GM12865 (cell line): ENCODE results near the gene GLIS1.

Experiments used
- DNase-seq: peaks from one replicate; pipeline ENCODE4 v3.0.0; 2010; ENCODE audit warnings: low read depth
- H3K4me3 ChIP-seq: 2 replicates; pipeline ENCODE4 v1.5.1; 2011; ENCODE audit warnings: mild to moderate bottlenecking, low read depth, low read length, control low read depth
- TF ChIP-seq, protein P1 (sequence below): IDR thresholded peaks from 2 replicates; pipeline ENCODE4 v1.5.1; 2011; ENCODE audit warnings: low read length, control low read depth, low read depth, inconsistent platforms; ENCODE audit not compliant: insufficient read depth; ENCODE audit errors: missing control alignments

Gene GLIS1

DNA sequence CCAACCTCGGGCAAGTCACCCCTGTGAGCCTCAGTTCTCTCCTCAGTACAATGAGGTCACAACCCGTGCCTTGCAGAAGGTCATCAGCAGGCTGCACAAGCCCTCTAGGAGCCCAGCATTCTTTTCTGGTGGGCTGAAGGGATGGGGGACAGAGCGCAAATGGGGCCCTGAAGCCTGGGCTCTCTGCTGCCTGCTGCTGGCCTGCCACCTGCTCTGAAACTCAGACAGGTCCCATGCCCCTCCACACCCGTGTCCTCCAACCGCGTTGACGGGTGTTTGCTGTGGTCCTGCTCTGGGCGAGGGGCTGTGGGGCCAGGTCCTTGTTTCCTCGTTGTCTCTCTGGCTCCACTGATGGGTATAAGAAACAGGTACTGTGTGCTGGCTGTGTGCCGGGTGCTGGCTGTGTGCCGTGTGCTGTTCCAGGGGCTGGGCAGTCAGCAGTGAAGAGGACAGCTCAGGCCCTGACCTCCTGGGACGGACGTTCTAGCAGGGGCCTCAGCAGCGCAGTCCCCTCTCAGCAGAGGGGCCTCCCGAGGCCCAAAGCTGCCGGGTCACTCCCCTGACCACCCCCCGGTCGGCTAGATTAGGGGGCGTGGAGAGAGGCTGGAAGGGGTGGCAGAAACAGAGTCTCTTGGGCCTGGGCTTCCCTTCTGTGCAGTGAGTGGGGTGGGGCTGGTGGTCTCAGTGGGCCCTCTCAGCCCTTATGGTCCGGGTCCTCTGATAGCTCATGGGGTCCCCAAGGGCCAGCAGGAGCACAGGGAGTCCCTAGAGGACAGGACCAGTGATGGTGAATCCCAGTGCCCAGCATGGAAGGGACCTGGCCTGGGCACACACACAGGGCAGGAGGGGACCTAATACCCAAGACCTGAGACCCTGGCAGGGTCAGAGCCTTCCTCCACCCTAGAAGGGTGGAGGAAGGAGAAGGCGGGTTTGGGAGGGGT is 237.6 kb downstream of the GLIS1 start:
- DNase-seq = no peak
- TF ChIP-seq, protein P1, sequence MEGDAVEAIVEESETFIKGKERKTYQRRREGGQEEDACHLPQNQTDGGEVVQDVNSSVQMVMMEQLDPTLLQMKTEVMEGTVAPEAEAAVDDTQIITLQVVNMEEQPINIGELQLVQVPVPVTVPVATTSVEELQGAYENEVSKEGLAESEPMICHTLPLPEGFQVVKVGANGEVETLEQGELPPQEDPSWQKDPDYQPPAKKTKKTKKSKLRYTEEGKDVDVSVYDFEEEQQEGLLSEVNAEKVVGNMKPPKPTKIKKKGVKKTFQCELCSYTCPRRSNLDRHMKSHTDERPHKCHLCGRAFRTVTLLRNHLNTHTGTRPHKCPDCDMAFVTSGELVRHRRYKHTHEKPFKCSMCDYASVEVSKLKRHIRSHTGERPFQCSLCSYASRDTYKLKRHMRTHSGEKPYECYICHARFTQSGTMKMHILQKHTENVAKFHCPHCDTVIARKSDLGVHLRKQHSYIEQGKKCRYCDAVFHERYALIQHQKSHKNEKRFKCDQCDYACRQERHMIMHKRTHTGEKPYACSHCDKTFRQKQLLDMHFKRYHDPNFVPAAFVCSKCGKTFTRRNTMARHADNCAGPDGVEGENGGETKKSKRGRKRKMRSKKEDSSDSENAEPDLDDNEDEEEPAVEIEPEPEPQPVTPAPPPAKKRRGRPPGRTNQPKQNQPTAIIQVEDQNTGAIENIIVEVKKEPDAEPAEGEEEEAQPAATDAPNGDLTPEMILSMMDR = no peak
- no peak overlapping the region for H3K4me3 ChIP-seq

DNA sequence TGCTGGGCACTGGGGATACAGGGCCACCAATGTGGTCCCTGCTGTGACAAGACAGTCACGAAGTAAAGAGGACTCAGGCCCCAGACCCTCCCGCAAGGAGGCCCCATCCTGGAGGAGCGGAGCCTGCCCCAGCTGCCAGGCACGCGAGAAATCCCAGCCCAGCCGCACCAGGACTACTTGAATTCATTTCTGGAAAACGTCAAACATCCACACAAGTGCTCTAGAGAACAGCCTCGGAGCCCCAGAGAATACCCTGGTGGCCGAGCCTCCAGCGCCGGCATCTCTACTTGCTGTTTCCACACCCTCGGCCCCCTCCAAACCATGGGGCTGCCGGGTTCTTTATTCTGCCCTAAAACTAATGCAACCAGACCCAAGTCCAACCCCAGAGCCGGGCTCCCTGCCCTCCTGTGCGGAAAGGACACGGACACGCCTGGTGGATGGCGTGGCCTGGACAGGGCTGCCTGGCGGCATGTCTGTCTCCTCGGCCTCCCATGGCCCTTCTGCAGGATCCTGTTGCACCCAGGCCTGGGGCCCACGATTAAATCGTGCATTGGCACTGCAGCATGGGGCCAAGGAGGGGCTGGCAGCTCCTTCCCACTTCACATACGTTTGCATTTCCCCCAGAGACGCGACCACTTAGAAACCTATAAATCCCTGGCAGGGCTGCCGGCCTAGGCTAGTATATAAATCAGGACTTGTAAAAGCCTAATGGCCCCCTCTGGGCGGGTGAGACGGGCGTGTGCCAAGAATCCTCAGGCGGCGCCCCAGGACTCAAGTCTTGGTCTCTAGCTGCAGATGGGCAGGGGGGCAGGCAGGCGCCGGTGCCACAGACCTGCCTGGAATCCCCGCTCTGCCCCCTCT is 238.5 kb downstream of the GLIS1 start:
- TF ChIP-seq, protein P1 = no peak
- DNase-seq = no peak
- H3K4me3 ChIP-seq = no peak overlapping the region

DNA sequence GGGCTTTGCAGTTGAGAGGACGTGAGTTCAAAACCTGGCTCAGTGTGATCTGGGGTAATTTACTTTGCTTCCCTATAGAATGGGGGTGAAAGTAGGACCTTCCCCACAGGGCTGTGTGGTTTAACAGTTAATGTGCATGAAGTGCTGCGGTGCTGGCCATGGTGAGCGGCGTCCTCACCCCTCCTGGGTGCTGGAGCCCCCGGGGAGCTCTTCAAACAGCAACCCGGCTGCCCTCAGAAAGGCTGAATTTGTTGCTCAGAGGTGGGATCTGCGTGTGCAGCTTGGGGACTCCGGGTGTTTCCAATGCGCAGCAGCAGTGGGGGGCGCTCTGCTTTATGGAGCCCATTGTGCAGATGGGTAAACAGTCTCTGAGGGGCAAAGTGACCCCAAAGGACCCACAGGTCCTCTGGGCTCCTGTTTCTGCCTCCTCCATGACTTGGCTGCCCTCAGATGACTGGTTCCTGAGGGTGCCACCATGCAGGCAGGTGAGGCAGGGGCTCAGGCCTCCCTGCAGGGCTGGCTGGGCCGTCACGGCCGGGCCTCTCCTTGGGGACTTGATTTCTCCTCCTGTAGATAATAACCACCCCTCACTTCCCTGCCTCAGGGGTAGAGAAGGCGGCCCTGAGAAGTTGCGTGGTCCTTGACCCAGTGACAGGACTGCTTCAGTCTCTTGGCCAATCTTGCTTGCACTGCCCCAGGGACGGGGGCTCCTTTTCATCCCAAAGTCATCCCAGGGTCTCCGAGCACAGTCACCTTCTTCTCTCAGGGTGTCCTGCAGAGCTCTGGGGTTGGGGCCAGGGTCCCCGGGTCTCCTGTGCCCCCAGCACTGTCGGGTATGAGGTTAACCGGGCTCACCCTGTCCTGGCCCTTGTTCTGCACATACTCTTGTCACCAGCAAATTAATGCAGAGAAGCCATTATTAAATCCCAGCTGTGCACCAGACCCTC is 239.4 kb downstream of the GLIS1 start:
- TF ChIP-seq, protein P1 = no peak
- no peak overlapping the region for H3K4me3 ChIP-seq
- DNase-seq = no peak

DNA sequence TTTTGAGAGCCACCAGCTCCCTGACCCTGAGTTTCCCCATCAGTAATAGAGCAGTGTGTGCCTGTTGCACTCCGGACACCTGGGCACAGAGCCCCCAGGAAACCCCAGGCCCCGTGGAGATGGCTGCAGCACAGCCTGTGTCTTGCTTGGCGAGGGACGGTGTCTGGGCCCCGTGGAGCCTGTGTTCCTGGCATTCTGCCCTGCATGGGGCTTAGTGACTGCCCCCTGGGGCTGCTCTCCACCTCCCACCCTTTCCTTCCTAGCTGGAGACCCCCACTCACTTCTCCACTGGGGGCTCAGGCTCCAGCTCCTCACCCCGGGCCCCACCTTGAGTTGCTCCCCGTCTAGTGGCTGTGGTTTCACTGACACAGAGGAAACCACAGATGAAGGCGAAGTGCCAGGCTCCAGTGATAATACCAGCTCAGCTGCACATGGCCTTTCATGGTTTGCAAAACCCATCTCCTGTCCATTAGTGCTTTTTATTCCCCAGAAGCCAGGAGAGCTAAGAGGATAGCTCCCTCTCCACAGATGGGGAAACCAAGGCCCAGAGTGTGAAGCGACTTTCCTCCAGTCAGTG is 240.3 kb downstream of the GLIS1 start:
- no peak overlapping the region for H3K4me3 ChIP-seq
- no peak for DNase-seq
- TF ChIP-seq, protein P1 = no peak

DNA sequence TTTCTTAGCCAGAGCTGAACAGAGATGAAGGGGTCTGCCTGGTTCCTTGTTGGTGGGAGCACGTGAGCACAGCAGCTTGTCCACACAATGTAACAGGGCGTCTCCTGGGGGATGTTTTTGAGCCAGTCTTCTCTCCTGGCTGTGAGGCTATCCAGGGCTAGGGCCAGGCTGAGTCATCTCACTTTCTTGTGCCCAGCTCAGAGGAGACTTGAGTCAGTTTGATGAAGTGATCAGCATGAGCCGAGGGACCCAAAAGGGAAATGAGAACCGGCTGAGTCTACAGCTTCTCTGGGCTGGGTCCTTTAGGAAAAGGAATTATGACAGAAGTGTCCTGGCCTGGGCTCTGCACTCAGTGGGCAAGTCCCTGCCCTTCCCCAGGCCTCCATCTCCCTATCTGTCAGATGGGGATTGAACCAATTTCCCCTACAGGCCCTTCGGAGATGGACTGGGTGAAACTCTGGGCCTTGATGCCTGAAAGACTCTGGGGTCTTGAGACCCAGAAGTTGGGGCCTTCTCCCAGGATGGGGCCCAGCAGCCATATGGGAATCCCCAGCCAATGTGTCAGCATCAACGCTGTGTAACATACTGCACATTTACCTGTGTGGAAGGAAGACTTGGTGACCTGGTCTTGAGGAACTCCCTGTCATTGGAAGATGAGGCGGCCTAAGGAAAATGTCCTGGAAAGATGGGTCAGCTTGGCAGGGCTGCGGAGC is 243.2 kb downstream of the GLIS1 start:
- TF ChIP-seq, protein P1 = no peak
- H3K4me3 ChIP-seq = no peak overlapping the region
- no peak for DNase-seq

DNA sequence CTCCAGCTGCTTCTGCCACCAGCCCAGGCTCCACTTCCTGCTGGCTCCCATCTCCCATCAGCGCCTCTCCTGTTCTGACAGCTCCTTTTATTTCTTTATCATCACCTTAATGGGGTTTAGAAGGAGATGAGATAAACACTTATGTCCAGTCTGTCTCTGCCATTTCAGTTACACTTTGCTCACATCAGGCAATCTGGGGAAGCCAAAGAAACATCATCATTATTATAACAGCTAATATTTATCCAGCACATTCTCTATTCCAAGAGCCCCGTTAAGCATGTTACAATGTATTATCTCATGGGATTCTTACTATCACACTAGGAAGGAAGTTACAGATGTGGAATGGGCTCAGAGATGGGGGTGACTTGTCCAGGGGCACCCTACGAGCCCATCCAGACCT is 248.6 kb downstream of the GLIS1 start:
- no peak overlapping the region for H3K4me3 ChIP-seq
- DNase-seq = no peak
- TF ChIP-seq, protein P1 = no peak
